ENCODE measurements around the gene MID1.

The MID1 gene

GRCh38 chrX:10404436-10404835 is 215.9 kb downstream of the MID1 start:
- DNase-seq (ENCODE audit: low read depth, low spot score) = peak; percentile 10
- H3K4me3 ChIP-seq (ENCODE audit: low read depth, low read length) = no peak overlapping the region
- TF ChIP-seq, protein P1, sequence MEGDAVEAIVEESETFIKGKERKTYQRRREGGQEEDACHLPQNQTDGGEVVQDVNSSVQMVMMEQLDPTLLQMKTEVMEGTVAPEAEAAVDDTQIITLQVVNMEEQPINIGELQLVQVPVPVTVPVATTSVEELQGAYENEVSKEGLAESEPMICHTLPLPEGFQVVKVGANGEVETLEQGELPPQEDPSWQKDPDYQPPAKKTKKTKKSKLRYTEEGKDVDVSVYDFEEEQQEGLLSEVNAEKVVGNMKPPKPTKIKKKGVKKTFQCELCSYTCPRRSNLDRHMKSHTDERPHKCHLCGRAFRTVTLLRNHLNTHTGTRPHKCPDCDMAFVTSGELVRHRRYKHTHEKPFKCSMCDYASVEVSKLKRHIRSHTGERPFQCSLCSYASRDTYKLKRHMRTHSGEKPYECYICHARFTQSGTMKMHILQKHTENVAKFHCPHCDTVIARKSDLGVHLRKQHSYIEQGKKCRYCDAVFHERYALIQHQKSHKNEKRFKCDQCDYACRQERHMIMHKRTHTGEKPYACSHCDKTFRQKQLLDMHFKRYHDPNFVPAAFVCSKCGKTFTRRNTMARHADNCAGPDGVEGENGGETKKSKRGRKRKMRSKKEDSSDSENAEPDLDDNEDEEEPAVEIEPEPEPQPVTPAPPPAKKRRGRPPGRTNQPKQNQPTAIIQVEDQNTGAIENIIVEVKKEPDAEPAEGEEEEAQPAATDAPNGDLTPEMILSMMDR (IDR thresholded peaks at IDR 0.05; ENCODE audit: low read depth, low read length) = no peak
- in situ Hi-C loops (cut with HindIII; ENCODE audit: low sequenced_read_pairs) = no loop called here

DNA sequence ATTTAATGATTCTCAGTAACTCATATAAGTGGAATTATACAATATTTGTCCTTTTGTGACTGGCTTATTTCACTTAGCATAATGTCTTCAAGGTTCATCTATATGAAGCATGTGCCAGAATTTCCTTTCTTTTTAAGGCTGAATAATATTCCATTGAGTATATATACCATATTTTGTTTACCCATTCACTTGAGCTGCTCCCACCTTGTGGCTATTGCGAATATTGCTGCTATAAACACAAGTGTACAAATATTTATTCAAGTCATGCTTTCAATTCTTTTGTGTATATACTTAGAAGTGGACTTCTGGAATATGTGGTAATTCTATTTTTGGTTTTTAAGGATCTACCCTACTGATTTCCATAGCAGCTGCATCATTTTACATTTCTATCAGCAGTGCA is 219.1 kb downstream of the MID1 start:
- in situ Hi-C loops (cut with HindIII; ENCODE audit: low sequenced_read_pairs) = no loop called here
- no peak for DNase-seq (ENCODE audit: low read depth, low spot score)
- H3K4me3 ChIP-seq (ENCODE audit: low read depth, low read length) = no peak overlapping the region
- TF ChIP-seq, protein P1 (IDR thresholded peaks at IDR 0.05; ENCODE audit: low read depth, low read length) = no peak

DNA sequence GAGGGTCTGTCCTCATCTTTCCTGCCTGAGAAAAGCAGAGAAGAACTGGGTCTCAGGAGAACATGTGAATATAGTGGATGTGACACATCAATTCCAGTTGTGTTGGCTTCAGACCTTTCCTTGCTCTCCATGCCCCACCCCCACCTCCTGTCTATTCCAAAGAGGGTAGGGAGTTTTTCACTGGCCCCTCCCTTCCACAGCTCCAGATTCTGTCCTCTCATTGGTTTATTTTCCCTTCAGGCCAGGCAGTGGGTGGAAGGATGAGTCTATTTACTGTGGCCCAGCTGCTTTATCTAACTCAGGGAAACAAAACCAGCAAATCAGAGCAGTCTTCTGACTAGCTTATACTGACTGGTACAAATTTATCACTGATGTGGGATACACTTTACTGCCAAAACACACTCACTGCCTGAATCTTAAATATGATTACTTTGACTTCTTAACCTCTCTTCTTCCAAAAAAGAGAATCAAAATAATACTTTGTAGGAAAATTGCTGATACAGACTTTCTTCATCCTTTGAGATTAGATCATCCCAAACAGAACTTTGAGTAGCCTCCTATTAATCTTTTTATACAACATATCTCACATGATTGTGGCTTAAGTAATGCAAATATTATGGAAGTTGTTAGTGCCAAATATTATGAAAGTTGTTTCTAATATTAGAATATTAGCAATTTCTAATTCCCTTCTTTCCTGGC is 221.2 kb downstream of the MID1 start:
- no peak overlapping the region for H3K4me3 ChIP-seq (ENCODE audit: low read depth, low read length)
- no peak for DNase-seq (ENCODE audit: low read depth, low spot score)
- in situ Hi-C loops (cut with HindIII; ENCODE audit: low sequenced_read_pairs) = no loop called here
- TF ChIP-seq, protein P1 (IDR thresholded peaks at IDR 0.05; ENCODE audit: low read depth, low read length) = no peak

DNA sequence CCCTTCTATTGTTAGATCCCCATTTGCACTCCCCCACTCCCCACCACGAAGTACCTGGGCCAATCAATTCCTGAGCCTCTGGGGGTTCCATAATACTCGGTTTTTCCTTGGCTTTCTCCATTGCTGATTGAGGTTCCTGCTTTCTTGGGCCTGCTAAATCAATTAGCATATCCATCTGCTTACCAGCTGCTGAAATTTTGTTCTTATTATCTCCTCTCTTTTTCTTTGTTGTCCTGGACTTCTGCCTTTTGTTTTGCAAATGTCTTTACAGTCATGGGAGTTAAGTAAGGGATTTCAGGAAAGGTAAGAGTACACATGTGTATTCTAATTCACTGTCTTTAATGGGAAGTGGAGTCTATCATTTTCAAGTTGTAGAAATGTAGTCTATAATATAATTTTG is 222.2 kb downstream of the MID1 start:
- in situ Hi-C loops (cut with HindIII; ENCODE audit: low sequenced_read_pairs) = no loop called here
- TF ChIP-seq, protein P1 (IDR thresholded peaks at IDR 0.05; ENCODE audit: low read depth, low read length) = no peak
- H3K4me3 ChIP-seq (ENCODE audit: low read depth, low read length) = no peak overlapping the region
- no peak for DNase-seq (ENCODE audit: low read depth, low spot score)

DNA sequence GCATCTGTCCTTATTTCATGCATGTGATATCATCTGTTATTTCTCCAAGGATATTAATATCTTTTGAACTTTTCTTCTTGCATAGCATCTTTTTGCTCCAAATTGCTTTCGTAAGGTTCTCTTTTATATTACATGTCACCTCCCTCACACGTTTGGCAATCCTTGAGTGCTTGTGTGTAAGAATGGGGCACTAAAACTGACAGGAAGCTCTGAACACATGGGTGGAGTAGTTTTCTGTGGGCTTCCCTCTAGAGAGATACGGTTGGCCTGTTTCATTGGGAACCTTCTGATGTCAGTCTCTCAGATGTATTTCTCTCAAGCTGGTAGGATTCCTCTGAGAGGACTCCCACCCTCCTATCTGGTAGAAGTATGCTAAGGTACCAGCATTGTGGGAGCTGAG is 223.0 kb downstream of the MID1 start:
- no peak overlapping the region for H3K4me3 ChIP-seq (ENCODE audit: low read depth, low read length)
- TF ChIP-seq, protein P1 (IDR thresholded peaks at IDR 0.05; ENCODE audit: low read depth, low read length) = no peak
- no peak for DNase-seq (ENCODE audit: low read depth, low spot score)
- in situ Hi-C loops (cut with HindIII; ENCODE audit: low sequenced_read_pairs) = no loop called here

GRCh38 chrX:10395643-10396042 is 224.7 kb downstream of the MID1 start:
- TF ChIP-seq, protein P1 (IDR thresholded peaks at IDR 0.05; ENCODE audit: low read depth, low read length) = no peak
- DNase-seq (ENCODE audit: low read depth, low spot score) = no peak
- in situ Hi-C loops (cut with HindIII; ENCODE audit: low sequenced_read_pairs) = no loop called here
- H3K4me3 ChIP-seq (ENCODE audit: low read depth, low read length) = no peak overlapping the region
